Measurements from ENCODE around the gene GATA1.

- TF ChIP-seq CTCF (IDR thresholded peaks at IDR 0.05; ENCODE audit: low read depth, low read length, poor library complexity, severe bottlenecking): no peak
- TF ChIP-seq EZH2phosphoT487 (IDR thresholded peaks at IDR 0.05; ENCODE audit: borderline replicate concordance, low read length): no peak
These were observed 48.5 kb upstream of the GATA1 start for GRCh38 chrX:48737940-48738339.

Data from DOHH2 (cell line).